GM23338 (cell line): ENCODE data around the gene PKLR.

Experiments
- CREB1 ChIP-seq: fragments of 250-450 bp; sonication (Bioruptor Pico); IDR thresholded peaks from 2 replicates; pipeline ENCODE4 v1.5.0; 2020; ENCODE audit warnings: low read depth, mild to moderate bottlenecking, moderate library complexity
- EZH2 ChIP-seq: fragments of 200-600 bp; sonication (generic); IDR thresholded peaks from one replicate; pipeline ENCODE4 v1.8.0; 2017; ENCODE audit warnings: antibody characterized with exemption, mild to moderate bottlenecking, low read depth; ENCODE audit not compliant: unreplicated experiment
- EZH2phosphoT487 ChIP-seq: fragments of 200-600 bp; sonication (generic); IDR thresholded peaks from one replicate; pipeline ENCODE4 v1.8.1; 2018; ENCODE audit warnings: antibody characterized with exemption; ENCODE audit not compliant: unreplicated experiment
- JUNB ChIP-seq: IDR thresholded peaks from one replicate; pipeline ENCODE4 v1.6.1; 2016; ENCODE audit warnings: antibody characterized with exemption; ENCODE audit not compliant: unreplicated experiment
- NANOG ChIP-seq: IDR thresholded peaks from 2 replicates; pipeline ENCODE4 v1.6.1; 2016; ENCODE audit warnings: antibody characterized with exemption, borderline replicate concordance
- POLR2AphosphoS5 ChIP-seq: IDR thresholded peaks from 2 replicates; pipeline ENCODE4 v1.6.1; 2016; ENCODE audit warnings: antibody characterized with exemption, low read depth
- STAT1 ChIP-seq: IDR thresholded peaks from one replicate; pipeline ENCODE4 v1.6.1; 2016; ENCODE audit warnings: antibody characterized with exemption; ENCODE audit not compliant: unreplicated experiment
- ZNF114 ChIP-seq: fragments of 250-450 bp; sonication (Bioruptor Pico); IDR thresholded peaks from 2 replicates; pipeline ENCODE4 v1.5.0; 2020; ENCODE audit warnings: mild to moderate bottlenecking, moderate library complexity
- ZNF331 ChIP-seq: fragments of 250-450 bp; sonication (Bioruptor Pico); IDR thresholded peaks from 2 replicates; pipeline ENCODE4 v1.5.0; 2020; ENCODE audit warnings: low read depth, mild to moderate bottlenecking, moderate library complexity
- TF ChIP-seq, protein P1 (sequence below), 2 experiments: fragments of 200-600 bp in 1 of 2; sonication (generic) in 1 of 2; conservative IDR thresholded peaks; 2 replicates each; pipeline versions ENCODE4 v1.5.1 to v1.6.1; 2016 to 2017; ENCODE audit warnings: antibody characterized with exemption in 2 of 2, low read depth in 2 of 2, mild to moderate bottlenecking in 2 of 2, moderate library complexity in 1 of 2
- TF ChIP-seq, protein P2 (sequence below): IDR thresholded peaks from one replicate; pipeline ENCODE4 v1.6.1; 2018; ENCODE audit warnings: antibody characterized with exemption; ENCODE audit not compliant: unreplicated experiment
- TF ChIP-seq, protein P3 (sequence below): fragments of 250-450 bp; sonication (Bioruptor Pico); IDR thresholded peaks from 2 replicates; pipeline ENCODE4 v1.5.0; 2020; ENCODE audit warnings: mild to moderate bottlenecking, moderate library complexity
- TF ChIP-seq, protein P4 (sequence below): IDR thresholded peaks from 2 replicates; pipeline ENCODE4 v1.6.1; 2016; ENCODE audit warnings: antibody characterized with exemption

DNA sequence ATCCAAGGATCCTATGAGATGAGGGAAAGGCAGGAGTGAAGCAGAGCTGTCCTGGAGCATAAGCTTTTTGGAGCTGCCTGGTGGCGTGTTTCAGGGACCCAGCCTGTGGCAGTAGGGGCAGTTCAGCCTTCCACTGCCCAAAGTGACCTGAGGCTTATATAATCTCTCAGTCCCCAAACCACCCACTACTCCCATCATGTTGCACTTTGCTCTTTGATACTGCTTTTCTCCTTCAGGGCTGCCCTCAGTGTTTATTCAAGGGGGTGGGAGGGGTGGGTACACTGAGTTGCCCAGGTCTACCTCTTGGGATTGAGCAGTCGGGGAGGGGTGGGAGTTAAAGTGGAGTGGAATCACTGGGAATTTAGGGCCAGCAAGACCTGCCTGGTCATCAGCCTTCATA lies 14.7 kb downstream of the PKLR start:
- TF ChIP-seq, protein P1, sequence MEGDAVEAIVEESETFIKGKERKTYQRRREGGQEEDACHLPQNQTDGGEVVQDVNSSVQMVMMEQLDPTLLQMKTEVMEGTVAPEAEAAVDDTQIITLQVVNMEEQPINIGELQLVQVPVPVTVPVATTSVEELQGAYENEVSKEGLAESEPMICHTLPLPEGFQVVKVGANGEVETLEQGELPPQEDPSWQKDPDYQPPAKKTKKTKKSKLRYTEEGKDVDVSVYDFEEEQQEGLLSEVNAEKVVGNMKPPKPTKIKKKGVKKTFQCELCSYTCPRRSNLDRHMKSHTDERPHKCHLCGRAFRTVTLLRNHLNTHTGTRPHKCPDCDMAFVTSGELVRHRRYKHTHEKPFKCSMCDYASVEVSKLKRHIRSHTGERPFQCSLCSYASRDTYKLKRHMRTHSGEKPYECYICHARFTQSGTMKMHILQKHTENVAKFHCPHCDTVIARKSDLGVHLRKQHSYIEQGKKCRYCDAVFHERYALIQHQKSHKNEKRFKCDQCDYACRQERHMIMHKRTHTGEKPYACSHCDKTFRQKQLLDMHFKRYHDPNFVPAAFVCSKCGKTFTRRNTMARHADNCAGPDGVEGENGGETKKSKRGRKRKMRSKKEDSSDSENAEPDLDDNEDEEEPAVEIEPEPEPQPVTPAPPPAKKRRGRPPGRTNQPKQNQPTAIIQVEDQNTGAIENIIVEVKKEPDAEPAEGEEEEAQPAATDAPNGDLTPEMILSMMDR (conservative IDR thresholded peaks at IDR 0.05; ENCODE audit: low read depth in 2 of 2), result no peak
- TF ChIP-seq POLR2AphosphoS5 (no peak), STAT1 (no peak), EZH2 (no peak), EZH2phosphoT487 (no peak), ZNF114 (CRISPR knock-in tag) (no peak), CREB1 (no peak), NANOG (no peak), JUNB (no peak), ZNF331 (CRISPR knock-in tag) (no peak)
- TF ChIP-seq, protein P2, sequence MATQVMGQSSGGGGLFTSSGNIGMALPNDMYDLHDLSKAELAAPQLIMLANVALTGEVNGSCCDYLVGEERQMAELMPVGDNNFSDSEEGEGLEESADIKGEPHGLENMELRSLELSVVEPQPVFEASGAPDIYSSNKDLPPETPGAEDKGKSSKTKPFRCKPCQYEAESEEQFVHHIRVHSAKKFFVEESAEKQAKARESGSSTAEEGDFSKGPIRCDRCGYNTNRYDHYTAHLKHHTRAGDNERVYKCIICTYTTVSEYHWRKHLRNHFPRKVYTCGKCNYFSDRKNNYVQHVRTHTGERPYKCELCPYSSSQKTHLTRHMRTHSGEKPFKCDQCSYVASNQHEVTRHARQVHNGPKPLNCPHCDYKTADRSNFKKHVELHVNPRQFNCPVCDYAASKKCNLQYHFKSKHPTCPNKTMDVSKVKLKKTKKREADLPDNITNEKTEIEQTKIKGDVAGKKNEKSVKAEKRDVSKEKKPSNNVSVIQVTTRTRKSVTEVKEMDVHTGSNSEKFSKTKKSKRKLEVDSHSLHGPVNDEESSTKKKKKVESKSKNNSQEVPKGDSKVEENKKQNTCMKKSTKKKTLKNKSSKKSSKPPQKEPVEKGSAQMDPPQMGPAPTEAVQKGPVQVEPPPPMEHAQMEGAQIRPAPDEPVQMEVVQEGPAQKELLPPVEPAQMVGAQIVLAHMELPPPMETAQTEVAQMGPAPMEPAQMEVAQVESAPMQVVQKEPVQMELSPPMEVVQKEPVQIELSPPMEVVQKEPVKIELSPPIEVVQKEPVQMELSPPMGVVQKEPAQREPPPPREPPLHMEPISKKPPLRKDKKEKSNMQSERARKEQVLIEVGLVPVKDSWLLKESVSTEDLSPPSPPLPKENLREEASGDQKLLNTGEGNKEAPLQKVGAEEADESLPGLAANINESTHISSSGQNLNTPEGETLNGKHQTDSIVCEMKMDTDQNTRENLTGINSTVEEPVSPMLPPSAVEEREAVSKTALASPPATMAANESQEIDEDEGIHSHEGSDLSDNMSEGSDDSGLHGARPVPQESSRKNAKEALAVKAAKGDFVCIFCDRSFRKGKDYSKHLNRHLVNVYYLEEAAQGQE, result no peak
- TF ChIP-seq, protein P3, sequence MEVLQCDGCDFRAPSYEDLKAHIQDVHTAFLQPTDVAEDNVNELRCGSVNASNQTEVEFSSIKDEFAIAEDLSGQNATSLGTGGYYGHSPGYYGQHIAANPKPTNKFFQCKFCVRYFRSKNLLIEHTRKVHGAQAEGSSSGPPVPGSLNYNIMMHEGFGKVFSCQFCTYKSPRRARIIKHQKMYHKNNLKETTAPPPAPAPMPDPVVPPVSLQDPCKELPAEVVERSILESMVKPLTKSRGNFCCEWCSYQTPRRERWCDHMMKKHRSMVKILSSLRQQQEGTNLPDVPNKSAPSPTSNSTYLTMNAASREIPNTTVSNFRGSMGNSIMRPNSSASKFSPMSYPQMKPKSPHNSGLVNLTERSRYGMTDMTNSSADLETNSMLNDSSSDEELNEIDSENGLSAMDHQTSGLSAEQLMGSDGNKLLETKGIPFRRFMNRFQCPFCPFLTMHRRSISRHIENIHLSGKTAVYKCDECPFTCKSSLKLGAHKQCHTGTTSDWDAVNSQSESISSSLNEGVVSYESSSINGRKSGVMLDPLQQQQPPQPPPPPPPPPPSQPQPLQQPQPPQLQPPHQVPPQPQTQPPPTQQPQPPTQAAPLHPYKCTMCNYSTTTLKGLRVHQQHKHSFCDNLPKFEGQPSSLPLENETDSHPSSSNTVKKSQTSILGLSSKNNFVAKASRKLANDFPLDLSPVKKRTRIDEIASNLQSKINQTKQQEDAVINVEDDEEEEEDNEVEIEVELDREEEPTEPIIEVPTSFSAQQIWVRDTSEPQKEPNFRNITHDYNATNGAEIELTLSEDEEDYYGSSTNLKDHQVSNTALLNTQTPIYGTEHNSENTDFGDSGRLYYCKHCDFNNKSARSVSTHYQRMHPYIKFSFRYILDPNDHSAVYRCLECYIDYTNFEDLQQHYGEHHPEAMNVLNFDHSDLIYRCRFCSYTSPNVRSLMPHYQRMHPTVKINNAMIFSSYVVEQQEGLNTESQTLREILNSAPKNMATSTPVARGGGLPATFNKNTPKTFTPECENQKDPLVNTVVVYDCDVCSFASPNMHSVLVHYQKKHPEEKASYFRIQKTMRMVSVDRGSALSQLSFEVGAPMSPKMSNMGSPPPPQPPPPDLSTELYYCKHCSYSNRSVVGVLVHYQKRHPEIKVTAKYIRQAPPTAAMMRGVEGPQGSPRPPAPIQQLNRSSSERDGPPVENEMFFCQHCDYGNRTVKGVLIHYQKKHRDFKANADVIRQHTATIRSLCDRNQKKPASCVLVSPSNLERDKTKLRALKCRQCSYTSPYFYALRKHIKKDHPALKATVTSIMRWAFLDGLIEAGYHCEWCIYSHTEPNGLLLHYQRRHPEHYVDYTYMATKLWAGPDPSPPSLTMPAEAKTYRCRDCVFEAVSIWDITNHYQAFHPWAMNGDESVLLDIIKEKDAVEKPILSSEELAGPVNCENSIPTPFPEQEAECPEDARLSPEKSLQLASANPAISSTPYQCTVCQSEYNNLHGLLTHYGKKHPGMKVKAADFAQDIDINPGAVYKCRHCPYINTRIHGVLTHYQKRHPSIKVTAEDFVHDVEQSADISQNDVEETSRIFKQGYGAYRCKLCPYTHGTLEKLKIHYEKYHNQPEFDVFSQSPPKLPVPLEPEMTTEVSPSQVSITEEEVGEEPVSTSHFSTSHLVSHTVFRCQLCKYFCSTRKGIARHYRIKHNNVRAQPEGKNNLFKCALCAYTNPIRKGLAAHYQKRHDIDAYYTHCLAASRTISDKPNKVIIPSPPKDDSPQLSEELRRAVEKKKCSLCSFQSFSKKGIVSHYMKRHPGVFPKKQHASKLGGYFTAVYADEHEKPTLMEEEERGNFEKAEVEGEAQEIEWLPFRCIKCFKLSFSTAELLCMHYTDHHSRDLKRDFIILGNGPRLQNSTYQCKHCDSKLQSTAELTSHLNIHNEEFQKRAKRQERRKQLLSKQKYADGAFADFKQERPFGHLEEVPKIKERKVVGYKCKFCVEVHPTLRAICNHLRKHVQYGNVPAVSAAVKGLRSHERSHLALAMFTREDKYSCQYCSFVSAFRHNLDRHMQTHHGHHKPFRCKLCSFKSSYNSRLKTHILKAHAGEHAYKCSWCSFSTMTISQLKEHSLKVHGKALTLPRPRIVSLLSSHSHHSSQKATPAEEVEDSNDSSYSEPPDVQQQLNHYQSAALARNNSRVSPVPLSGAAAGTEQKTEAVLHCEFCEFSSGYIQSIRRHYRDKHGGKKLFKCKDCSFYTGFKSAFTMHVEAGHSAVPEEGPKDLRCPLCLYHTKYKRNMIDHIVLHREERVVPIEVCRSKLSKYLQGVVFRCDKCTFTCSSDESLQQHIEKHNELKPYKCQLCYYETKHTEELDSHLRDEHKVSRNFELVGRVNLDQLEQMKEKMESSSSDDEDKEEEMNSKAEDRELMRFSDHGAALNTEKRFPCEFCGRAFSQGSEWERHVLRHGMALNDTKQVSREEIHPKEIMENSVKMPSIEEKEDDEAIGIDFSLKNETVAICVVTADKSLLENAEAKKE (CRISPR knock-in tag), result no peak
- TF ChIP-seq, protein P4, sequence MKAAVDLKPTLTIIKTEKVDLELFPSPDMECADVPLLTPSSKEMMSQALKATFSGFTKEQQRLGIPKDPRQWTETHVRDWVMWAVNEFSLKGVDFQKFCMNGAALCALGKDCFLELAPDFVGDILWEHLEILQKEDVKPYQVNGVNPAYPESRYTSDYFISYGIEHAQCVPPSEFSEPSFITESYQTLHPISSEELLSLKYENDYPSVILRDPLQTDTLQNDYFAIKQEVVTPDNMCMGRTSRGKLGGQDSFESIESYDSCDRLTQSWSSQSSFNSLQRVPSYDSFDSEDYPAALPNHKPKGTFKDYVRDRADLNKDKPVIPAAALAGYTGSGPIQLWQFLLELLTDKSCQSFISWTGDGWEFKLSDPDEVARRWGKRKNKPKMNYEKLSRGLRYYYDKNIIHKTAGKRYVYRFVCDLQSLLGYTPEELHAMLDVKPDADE, result no peak
